ENCODE measurements around the gene TMEM125. TPM values are rescaled to one million over a fixed set of nuclear protein-coding genes. Genes with fewer than 3 reads are reported as not detected.

The TMEM125 gene
- total and polyA plus RNA-seq, 7 experiments from 2014 or later: 0.21 to 0.50 TPM; not detected in 5

DNA sequence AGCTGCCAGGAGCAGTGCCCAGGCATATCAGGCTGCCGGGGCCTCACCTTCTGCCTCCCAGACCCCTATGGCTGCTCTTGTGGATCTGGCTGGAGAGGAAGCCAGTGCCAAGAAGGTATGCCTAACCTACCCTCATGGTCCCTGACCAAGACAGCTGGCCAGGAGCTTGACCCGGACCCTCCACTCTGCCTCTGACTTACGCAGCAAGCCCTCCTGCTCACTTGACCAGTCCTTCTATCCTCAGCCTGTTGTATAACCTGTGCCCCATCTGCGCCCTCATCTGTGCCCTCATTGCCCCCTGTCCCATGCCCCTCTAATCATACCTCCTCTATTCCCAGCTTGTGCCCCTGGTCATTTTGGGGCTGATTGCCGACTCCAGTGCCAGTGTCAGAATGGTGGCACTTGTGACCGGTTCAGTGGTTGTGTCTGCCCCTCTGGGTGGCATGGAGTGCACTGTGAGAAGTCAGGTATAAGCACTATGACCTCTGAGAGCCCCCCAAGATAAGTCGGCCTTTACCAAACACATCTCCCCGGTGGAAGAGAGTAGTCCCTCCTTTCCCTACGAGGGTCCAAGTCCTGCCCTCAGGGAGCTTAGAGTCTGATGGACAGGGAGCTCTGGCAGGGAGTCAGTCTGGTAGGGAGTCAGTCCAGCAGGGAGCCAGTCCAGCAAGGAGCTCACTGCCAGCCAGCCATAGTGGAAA is 37.8 kb downstream of the TMEM125 start:
- H3K4me1 ChIP-seq (ENCODE audit: control insufficient read depth in 2 of 2, insufficient read depth in 2 of 2, low read length in 2 of 2): no peaks in the 10 kb centered on the region
- Mint-ChIP-seq H3K27me3 (peaks cover 0 to 5% (median 0%) of the 10 kb centered on the region in 5 donors), H3K36me3 (no peaks in the 10 kb centered on the region), H3K4me1 (peaks cover 0 to 5% (median 0%) of the 10 kb centered on the region in 7 donors), H3K9me3 (no peaks in the 10 kb centered on the region), H3K4me3 (no peak overlapping the region), H3K27ac (peak overlapping the region in 1 of 9 donors; percentile 19)
- intact Hi-C loops (cut with micrococcal nuclease): no loop called here
- ChIA-PET POLR2A (no interaction called here), CTCF (interaction anchor here (0.6 kb wide), 1 partner anchor 57 kb away, joined by 5 read pairs; no protein-coding TSS in a partner anchor)
- no peak overlapping the region for H3K4me3 ChIP-seq (ENCODE audit: low read length)
- no peak for DNase-seq
- no peaks in the 10 kb centered on the region for H3K9me3 ChIP-seq (ENCODE audit: control insufficient read depth in 2 of 3, low read length in 3 of 3)
- no peak overlapping the region for H3K27ac ChIP-seq (ENCODE audit: low read depth, low read length)
- no peaks in the 10 kb centered on the region for H3K27me3 ChIP-seq (ENCODE audit: control insufficient read depth in 2 of 2, insufficient read depth in 2 of 2, low read length in 2 of 2)
- H3K36me3 ChIP-seq (ENCODE audit: control insufficient read depth in 2 of 3, insufficient read depth in 3 of 3, low read length in 3 of 3): no peaks in the 10 kb centered on the region
- no peak for ATAC-seq

DNA sequence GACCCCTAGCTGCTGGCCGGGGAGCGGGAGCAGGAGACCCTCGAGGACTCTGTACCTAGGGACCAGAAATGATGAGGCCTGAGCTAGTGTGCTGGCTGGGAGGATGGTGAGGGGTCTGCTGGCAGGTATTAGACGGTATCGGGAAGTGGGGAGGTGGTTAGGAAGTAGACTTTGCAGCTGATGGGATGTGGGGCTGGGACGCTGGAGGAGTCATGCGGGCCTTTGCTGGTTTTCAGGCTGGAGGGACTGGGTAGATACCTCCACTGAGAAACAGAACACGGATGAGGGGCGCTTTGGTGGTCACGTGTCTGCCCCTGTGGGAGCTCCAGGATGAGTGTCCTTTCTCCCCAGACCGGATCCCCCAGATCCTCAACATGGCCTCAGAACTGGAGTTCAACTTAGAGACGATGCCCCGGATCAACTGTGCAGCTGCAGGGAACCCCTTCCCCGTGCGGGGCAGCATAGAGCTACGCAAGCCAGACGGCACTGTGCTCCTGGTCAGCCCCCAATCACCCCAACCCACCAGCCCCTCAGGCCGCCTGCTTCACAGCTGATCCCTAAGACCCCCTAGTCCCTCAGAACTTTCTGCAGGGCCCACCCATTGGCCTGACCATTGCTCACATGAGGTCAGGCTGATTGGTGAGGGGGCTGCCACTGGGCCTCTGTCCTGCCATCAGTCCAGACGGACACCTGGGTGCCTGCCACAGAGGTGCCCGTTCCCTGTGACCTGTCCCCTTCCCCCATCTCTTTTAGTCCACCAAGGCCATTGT is 39.0 kb downstream of the TMEM125 start:
- H3K36me3 ChIP-seq (ENCODE audit: control insufficient read depth in 2 of 3, insufficient read depth in 3 of 3, low read length in 3 of 3): no peaks in the 10 kb centered on the region
- Mint-ChIP-seq H3K4me3 (no peak overlapping the region), H3K4me1 (peaks cover 0 to 5% (median 0%) of the 10 kb centered on the region in 7 donors), H3K27ac (no peak overlapping the region), H3K9me3 (no peaks in the 10 kb centered on the region), H3K36me3 (no peaks in the 10 kb centered on the region), H3K27me3 (peaks cover 0 to 5% (median 0%) of the 10 kb centered on the region in 5 donors)
- POLR2A ChIA-PET: interaction anchor here (0.5 kb wide), 1 partner anchor 31 kb away, joined by 3 read pairs; no protein-coding TSS in a partner anchor
- H3K4me3 ChIP-seq (ENCODE audit: low read length): no peak overlapping the region
- CTCF ChIA-PET: no interaction called here
- no peaks in the 10 kb centered on the region for H3K27me3 ChIP-seq (ENCODE audit: control insufficient read depth in 2 of 2, insufficient read depth in 2 of 2, low read length in 2 of 2)
- DNase-seq (no peak), ATAC-seq (no peak)
- intact Hi-C loops (cut with micrococcal nuclease): no loop called here
- no peaks in the 10 kb centered on the region for H3K4me1 ChIP-seq (ENCODE audit: control insufficient read depth in 2 of 2, insufficient read depth in 2 of 2, low read length in 2 of 2)
- H3K9me3 ChIP-seq (ENCODE audit: control insufficient read depth in 2 of 3, low read length in 3 of 3): no peaks in the 10 kb centered on the region
- H3K27ac ChIP-seq (ENCODE audit: low read depth, low read length): no peak overlapping the region

DNA sequence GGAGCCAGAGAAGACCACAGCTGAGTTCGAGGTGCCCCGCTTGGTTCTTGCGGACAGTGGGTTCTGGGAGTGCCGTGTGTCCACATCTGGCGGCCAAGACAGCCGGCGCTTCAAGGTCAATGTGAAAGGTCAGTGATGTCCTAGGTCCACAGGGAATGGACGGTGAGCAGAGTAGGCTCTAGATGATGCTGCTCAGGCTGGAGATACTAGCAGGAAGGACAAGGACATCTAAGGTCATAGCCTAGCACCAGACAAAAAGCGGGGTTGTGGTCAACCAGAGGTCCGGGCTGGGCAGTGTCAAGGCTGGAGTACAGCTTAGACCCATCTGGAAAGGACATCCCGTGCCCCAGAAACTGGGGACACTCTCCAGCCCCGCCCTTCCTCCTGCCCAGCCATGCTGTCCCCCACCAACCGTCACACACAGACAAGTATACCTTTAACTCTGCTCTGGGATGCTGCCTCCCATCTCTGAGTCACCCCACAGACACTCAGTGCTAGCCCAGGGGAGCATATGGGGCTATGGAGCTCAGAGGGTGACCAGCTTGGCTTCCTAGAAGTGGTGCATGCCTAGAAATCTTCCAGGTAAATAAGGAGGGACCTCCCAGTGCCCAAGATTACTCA is 39.7 kb downstream of the TMEM125 start:
- POLR2A ChIA-PET: no interaction called here
- H3K36me3 Mint-ChIP-seq: no peaks in the 10 kb centered on the region
- peaks cover 0 to 5% (median 0%) of the 10 kb centered on the region in 5 donors for H3K27me3 Mint-ChIP-seq
- Histone ChIP-seq H3K27me3 (ENCODE audit: control insufficient read depth in 2 of 2, insufficient read depth in 2 of 2, low read length in 2 of 2) (no peaks in the 10 kb centered on the region), H3K9me3 (ENCODE audit: control insufficient read depth in 2 of 3, low read length in 3 of 3) (no peaks in the 10 kb centered on the region), H3K4me3 (ENCODE audit: low read length) (no peak overlapping the region), H3K27ac (ENCODE audit: low read depth, low read length) (no peak overlapping the region), H3K36me3 (ENCODE audit: control insufficient read depth in 2 of 3, insufficient read depth in 3 of 3, low read length in 3 of 3) (no peaks in the 10 kb centered on the region), H3K4me1 (ENCODE audit: control insufficient read depth in 2 of 2, insufficient read depth in 2 of 2, low read length in 2 of 2) (no peaks in the 10 kb centered on the region)
- peaks cover 0 to 5% (median 0%) of the 10 kb centered on the region in 7 donors for H3K4me1 Mint-ChIP-seq
- CTCF ChIA-PET: no interaction called here
- ATAC-seq (no peak), DNase-seq (no peak)
- H3K4me3 Mint-ChIP-seq: no peak overlapping the region
- intact Hi-C loops (cut with micrococcal nuclease): no loop called here
- no peaks in the 10 kb centered on the region for H3K9me3 Mint-ChIP-seq
- no peak overlapping the region for H3K27ac Mint-ChIP-seq

DNA sequence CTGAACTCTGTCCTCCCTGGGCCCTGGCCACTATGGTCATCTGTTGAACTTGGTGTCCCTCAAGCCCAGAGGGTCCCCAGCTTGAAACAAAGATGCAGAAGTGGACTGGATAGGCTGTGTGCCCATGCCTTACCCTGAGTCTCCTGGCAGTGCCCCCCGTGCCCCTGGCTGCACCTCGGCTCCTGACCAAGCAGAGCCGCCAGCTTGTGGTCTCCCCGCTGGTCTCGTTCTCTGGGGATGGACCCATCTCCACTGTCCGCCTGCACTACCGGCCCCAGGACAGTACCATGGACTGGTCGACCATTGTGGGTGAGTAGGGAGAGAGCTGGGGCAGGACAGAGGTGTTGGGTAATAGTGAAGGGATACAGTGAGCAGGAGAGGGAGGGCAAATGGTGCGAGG is 41.7 kb downstream of the TMEM125 start:
- intact Hi-C loops (cut with micrococcal nuclease): no loop called here
- Histone ChIP-seq H3K36me3 (ENCODE audit: control insufficient read depth in 2 of 3, insufficient read depth in 3 of 3, low read length in 3 of 3) (no peaks in the 10 kb centered on the region), H3K4me1 (ENCODE audit: control insufficient read depth in 2 of 2, insufficient read depth in 2 of 2, low read length in 2 of 2) (no peaks in the 10 kb centered on the region), H3K4me3 (ENCODE audit: low read length) (no peak overlapping the region), H3K27me3 (ENCODE audit: control insufficient read depth in 2 of 2, insufficient read depth in 2 of 2, low read length in 2 of 2) (no peaks in the 10 kb centered on the region), H3K9me3 (ENCODE audit: control insufficient read depth in 2 of 3, low read length in 3 of 3) (no peaks in the 10 kb centered on the region), H3K27ac (ENCODE audit: low read depth, low read length) (no peak overlapping the region)
- ChIA-PET CTCF (no interaction called here), POLR2A (no interaction called here)
- no peaks in the 10 kb centered on the region for H3K36me3 Mint-ChIP-seq
- no peak for ATAC-seq
- H3K9me3 Mint-ChIP-seq: no peaks in the 10 kb centered on the region
- peaks cover 0 to 2% (median 0%) of the 10 kb centered on the region in 7 donors for H3K4me1 Mint-ChIP-seq
- DNase-seq: no peak
- no peak overlapping the region for H3K27ac Mint-ChIP-seq
- H3K4me3 Mint-ChIP-seq: no peak overlapping the region
- H3K27me3 Mint-ChIP-seq: peaks cover 0 to 5% (median 0%) of the 10 kb centered on the region in 5 donors

DNA sequence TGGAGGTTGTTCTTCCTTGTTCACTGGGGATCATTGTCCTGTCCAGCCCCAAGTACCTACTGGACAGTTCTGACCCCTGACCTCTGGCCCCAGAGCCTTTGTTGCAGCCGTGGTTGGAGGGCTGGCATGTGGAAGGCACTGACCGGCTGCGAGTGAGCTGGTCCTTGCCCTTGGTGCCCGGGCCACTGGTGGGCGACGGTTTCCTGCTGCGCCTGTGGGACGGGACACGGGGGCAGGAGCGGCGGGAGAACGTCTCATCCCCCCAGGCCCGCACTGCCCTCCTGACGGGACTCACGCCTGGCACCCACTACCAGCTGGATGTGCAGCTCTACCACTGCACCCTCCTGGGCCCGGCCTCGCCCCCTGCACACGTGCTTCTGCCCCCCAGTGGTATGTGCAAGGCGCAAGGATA is 42.4 kb downstream of the TMEM125 start:
- no peak overlapping the region for H3K4me3 Mint-ChIP-seq
- peaks cover 0 to 5% (median 0%) of the 10 kb centered on the region in 5 donors for H3K27me3 Mint-ChIP-seq
- ATAC-seq (no peak), DNase-seq (no peak)
- Histone ChIP-seq H3K36me3 (ENCODE audit: control insufficient read depth in 2 of 3, insufficient read depth in 3 of 3, low read length in 3 of 3) (no peaks in the 10 kb centered on the region), H3K27me3 (ENCODE audit: control insufficient read depth in 2 of 2, insufficient read depth in 2 of 2, low read length in 2 of 2) (no peaks in the 10 kb centered on the region), H3K9me3 (ENCODE audit: control insufficient read depth in 2 of 3, low read length in 3 of 3) (no peaks in the 10 kb centered on the region), H3K4me3 (ENCODE audit: low read length) (no peak overlapping the region), H3K27ac (ENCODE audit: low read depth, low read length) (no peak overlapping the region), H3K4me1 (ENCODE audit: control insufficient read depth in 2 of 2, insufficient read depth in 2 of 2, low read length in 2 of 2) (no peaks in the 10 kb centered on the region)
- intact Hi-C loops (cut with micrococcal nuclease): no loop called here
- no peaks in the 10 kb centered on the region for H3K9me3 Mint-ChIP-seq
- ChIA-PET CTCF (interaction anchor here (1.0 kb wide), 1 partner anchor 9 kb away, joined by 3 read pairs; no protein-coding TSS in a partner anchor), POLR2A (no interaction called here)
- peak overlapping the region in 1 of 9 donors; percentile 60 for H3K27ac Mint-ChIP-seq
- H3K36me3 Mint-ChIP-seq: no peaks in the 10 kb centered on the region
- H3K4me1 Mint-ChIP-seq: peaks cover 0 to 2% (median 0%) of the 10 kb centered on the region in 7 donors

DNA sequence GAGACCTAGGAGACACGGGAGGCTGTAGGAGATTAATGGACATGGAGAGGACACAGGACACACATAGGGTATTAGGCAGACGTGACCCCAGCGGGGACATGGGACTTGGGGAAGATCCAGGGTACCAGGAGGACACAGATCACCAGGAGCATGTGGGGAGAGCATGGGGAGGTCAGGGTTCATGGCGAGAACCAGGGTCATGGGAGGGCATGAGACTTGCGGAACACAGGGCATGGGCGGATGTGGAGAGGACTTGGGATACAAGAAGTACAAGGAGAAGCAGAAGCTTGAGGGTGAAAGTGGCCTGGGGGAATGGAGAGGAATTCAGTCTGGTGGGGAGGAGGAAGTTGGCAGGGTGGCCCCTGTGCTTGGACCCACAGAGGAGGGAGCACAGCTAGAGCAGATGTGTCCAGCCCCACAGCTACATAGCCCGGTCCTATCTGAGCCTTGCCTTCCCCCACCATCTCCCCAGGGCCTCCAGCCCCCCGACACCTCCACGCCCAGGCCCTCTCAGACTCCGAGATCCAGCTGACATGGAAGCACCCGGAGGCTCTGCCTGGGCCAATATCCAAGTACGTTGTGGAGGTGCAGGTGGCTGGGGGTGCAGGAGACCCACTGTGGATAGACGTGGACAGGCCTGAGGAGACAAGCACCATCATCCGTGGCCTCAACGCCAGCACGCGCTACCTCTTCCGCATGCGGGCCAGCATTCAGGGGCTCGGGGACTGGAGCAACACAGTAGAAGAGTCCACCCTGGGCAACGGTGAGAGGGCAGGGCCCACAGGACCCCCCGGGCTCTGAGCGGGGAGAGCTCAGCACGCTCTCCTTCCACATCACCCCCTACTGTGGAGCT is 43.1 kb downstream of the TMEM125 start:
- H3K27ac Mint-ChIP-seq: peak overlapping the region in 1 of 9 donors; percentile 60

More for the DNA sequence above, 43.1 kb downstream of the TMEM125 start:
- Histone ChIP-seq H3K4me1 (ENCODE audit: control insufficient read depth in 2 of 2, insufficient read depth in 2 of 2, low read length in 2 of 2) (no peaks in the 10 kb centered on the region), H3K4me3 (ENCODE audit: low read length) (no peak overlapping the region), H3K36me3 (ENCODE audit: control insufficient read depth in 2 of 3, insufficient read depth in 3 of 3, low read length in 3 of 3) (no peaks in the 10 kb centered on the region), H3K27me3 (ENCODE audit: control insufficient read depth in 2 of 2, insufficient read depth in 2 of 2, low read length in 2 of 2) (no peaks in the 10 kb centered on the region), H3K9me3 (ENCODE audit: control insufficient read depth in 2 of 3, low read length in 3 of 3) (no peaks in the 10 kb centered on the region), H3K27ac (ENCODE audit: low read depth, low read length) (no peak overlapping the region)
- Mint-ChIP-seq H3K4me1 (peaks cover 0 to 4% (median 0%) of the 10 kb centered on the region in 7 donors), H3K36me3 (no peaks in the 10 kb centered on the region), H3K4me3 (no peak overlapping the region), H3K27me3 (peaks cover 0 to 5% (median 0%) of the 10 kb centered on the region in 5 donors), H3K9me3 (no peaks in the 10 kb centered on the region)
- ChIA-PET CTCF (interaction anchor here (1.0 kb wide), 1 partner anchor 8 kb away, joined by 3 read pairs; no protein-coding TSS in a partner anchor), POLR2A (no interaction called here)
- DNase-seq: no peak
- ATAC-seq: no peak
- intact Hi-C loops (cut with micrococcal nuclease): no loop called here

Data from naive thymus-derived CD4-positive, alpha-beta T cell (primary cell).